Psoas muscle (tissue), 8 donors: ENCODE data around the gene SYNRG. TPM values are rescaled to one million over a fixed set of nuclear protein-coding genes. Genes with fewer than 3 reads are reported as not detected.
A peak's percentile ranks its signal among the peaks of the same experiment; 100 is the strongest.

Source experiments
- ATAC-seq, 4 donors: fragments of 200-7000 bp; cut with Tn5 transposase; one replicate each; pipeline ENCODE4 v1.9.1; 2020; ENCODE audit warnings: moderate library complexity in 3 of 4, mild to moderate bottlenecking in 2 of 4
- DNase-seq, 2 donors: peaks; one replicate each; pipeline ENCODE4 v3.0.0-alpha.2; 2020
- H3K27ac ChIP-seq: fragments of 200-600 bp; one replicate; pipeline ENCODE4 v1.8.0; 2022
- H3K27me3 ChIP-seq, 3 donors: fragments of 200-600 bp in 1 of 3; one replicate each; pipeline versions ENCODE4 v1.6.1 to v1.8.0; 2013 to 2022; ENCODE audit warnings: low read length in 2 of 3, mild to moderate bottlenecking in 2 of 3, moderate library complexity in 1 of 3; ENCODE audit not compliant: insufficient read depth in 3 of 3
- H3K36me3 ChIP-seq, 2 donors: fragments of 200-600 bp in 1 of 2; one replicate each; pipeline versions ENCODE4 v1.6.1 to v1.8.0; 2013 to 2022; ENCODE audit warnings: low read depth in 1 of 2, mild to moderate bottlenecking in 1 of 2, moderate library complexity in 1 of 2; ENCODE audit not compliant: insufficient read depth in 1 of 2
- H3K4me1 ChIP-seq: fragments of 200-600 bp; one replicate; pipeline ENCODE4 v1.8.0; 2022
- H3K4me3 ChIP-seq: fragments of 200-600 bp; one replicate; pipeline ENCODE4 v1.8.0; 2022; ENCODE audit warnings: mild to moderate bottlenecking
- H3K9me3 ChIP-seq: fragments of 200-600 bp; one replicate; pipeline ENCODE4 v1.8.0; 2022
- CTCF ChIP-seq: fragments of 200-600 bp; IDR thresholded peaks from one replicate; pipeline ENCODE4 v1.8.0; 2022; ENCODE audit warnings: antibody characterized with exemption
- WGBS, 3 donors: extraction: QIAGEN DNeasy Blood & Tissue Kit; methylation state at CpG; one replicate each; pipeline versions ENCODE4 v1.1.6 to v1.1.7; 2013; 5-methylcytosine and 5-hydroxymethylcytosine counted together
- intact Hi-C, 2 donors: fragments of 100-400 bp; cut with DNase I; formaldehyde crosslinking; loops; one replicate each; pipeline versions ENCODE4 v1.11.0 to v1.14.2; 2022
- polyA plus RNA-seq, 3 donors: library from polyadenylated mRNA; stranded (reverse); fragments of 200-250 nt; gene quantifications; one replicate each; pipeline ENCODE4 v1.2.3, GENCODE V29; 2013
- total RNA-seq, 4 donors: library from RNA; stranded (reverse); fragmentation: NEBNext Ultra II Directional in 2 of 4; extraction: Animal tissue kit (Norgen Biotek cat#: 25700) in 2 of 4; gene quantifications; one replicate each; pipeline versions ENCODE4 v1.2.1 to v1.2.4, GENCODE V29; 2021 to 2023
- donor health status: healthy with polysubstance abuse.
- donor health status: DM: no; HTN: no; CAD: no; lungs with moderate emphysema.
- donor health status: Bipolar disorder and iron deficiency.
- donor health status: healthy.
- donor health status: DM: yes; HTN: yes; CAD: no.
- donor health status: DM: no; HTN: no; CAD: no.
- donor health status: DM: no; HTN: no; CAD: no.
- donor health status: DM: yes; HTN: yes; CAD: no.

The SYNRG gene
- total and polyA plus RNA-seq, 7 donors: 5.1 to 43.1 (median 30.3) TPM

GRCh38 chr17:37483311-37484039 lies 125.7 kb downstream of the SYNRG start:
- no peaks in the 10 kb centered on the region for H3K9me3 ChIP-seq
- H3K4me1 ChIP-seq: peaks cover 9% of the 10 kb centered on the region
- peak overlapping the region; percentile 13 for H3K27ac ChIP-seq
- peaks cover 3 to 20% of the 10 kb centered on the region in 2 donors for H3K36me3 ChIP-seq
- WGBS, 3 donors: 11 to 17% (median 14%) methylated on average over 5 of the region's 5 CpGs
- no peak overlapping the region for H3K4me3 ChIP-seq
- intact Hi-C loops: no loop called here
- ATAC-seq: peak; percentile 10 to 50 (median 40)
- no peak for TF ChIP-seq CTCF
- DNase-seq: peak in 1 of 2 donors; percentile 26
- no peaks in the 10 kb centered on the region for H3K27me3 ChIP-seq

GRCh38 chr17:37481001-37481665 lies 128.1 kb downstream of the SYNRG start:
- Histone ChIP-seq H3K27ac (no peak overlapping the region), H3K4me3 (no peak overlapping the region), H3K36me3 (peaks cover 7 to 42% of the 10 kb centered on the region in 2 donors), H3K27me3 (no peaks in the 10 kb centered on the region), H3K4me1 (peaks cover 9% of the 10 kb centered on the region), H3K9me3 (no peaks in the 10 kb centered on the region)
- WGBS, 3 donors: 90 to 96% (median 91%) methylated on average over 9 of the region's 9 CpGs
- intact Hi-C loops: no loop called here
- no peak for TF ChIP-seq CTCF
- DNase-seq: no peak
- ATAC-seq: no peak

- DNase-seq: no peak
- Histone ChIP-seq H3K4me1 (peaks cover 16% of the 10 kb centered on the region), H3K27ac (no peak overlapping the region), H3K4me3 (no peak overlapping the region), H3K36me3 (peaks cover 7 to 49% of the 10 kb centered on the region in 2 donors), H3K27me3 (no peaks in the 10 kb centered on the region), H3K9me3 (no peaks in the 10 kb centered on the region)
- no peak for ATAC-seq
- intact Hi-C loops: no loop called here
- WGBS, 3 donors: 66 to 81% (median 79%) methylated on average over 2 of the region's 2 CpGs
- TF ChIP-seq CTCF: no peak
Observed at GRCh38 chr17:37480427-37480826, 128.8 kb downstream of the SYNRG start.

DNA sequence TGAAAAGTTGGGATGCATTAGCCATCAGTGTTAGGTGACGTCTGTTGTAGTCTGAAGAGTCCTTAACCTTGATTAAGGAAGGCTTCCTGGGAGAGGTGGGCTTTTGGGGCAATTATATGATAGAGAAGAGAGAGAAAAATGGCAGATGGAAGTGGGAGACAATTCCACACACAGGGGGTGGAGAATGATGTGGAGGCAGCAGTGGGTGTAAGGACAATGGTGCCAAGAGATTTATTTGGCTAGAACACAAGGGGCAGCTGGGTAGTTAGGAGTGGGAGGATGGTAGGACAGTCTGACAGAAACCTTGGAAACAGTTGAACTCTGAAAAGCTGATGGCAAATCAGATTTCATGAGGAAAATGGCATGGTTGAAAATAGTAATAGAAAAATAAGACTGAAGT lies 130.2 kb downstream of the SYNRG start:
- no peak for ATAC-seq
- Histone ChIP-seq H3K27me3 (no peaks in the 10 kb centered on the region), H3K4me3 (no peak overlapping the region), H3K36me3 (peaks cover 10 to 63% of the 10 kb centered on the region in 2 donors), H3K9me3 (no peaks in the 10 kb centered on the region), H3K4me1 (peaks cover 17% of the 10 kb centered on the region), H3K27ac (no peak overlapping the region)
- 84 to 100% (median 85%) methylated on average over 1 of the region's 1 CpG for WGBS, 3 donors
- no peak for DNase-seq
- intact Hi-C loops: no loop called here
- no peak for TF ChIP-seq CTCF
